ENCODE data around the gene MTMR6. TPM values are rescaled to one million over a fixed set of nuclear protein-coding genes. Genes with fewer than 3 reads are reported as not detected.

The MTMR6 gene
- total and polyA plus RNA-seq, 8 donors, result 3.2 to 11.2 (median 7.9) TPM

- ATAC-seq, result no peak
- intact Hi-C loops (cut with DNase I), result no loop called here
- Histone ChIP-seq H3K9me3 (no peaks in the 10 kb centered on the region), H3K27me3 (no peaks in the 10 kb centered on the region), H3K4me3 (no peak overlapping the region), H3K27ac (no peak overlapping the region), H3K36me3 (no peaks in the 10 kb centered on the region), H3K4me1 (no peaks in the 10 kb centered on the region)
- 46 to 50% methylated on average over 12 of the region's 12 CpGs for WGBS, 2 donors
- DNase-seq, result no peak
- no peak for TF ChIP-seq CTCF (IDR thresholded peaks at IDR 0.05)
- no peak for FAIRE-seq
Observed at GRCh38 chr13:25217023-25217885, 70.0 kb downstream of the MTMR6 start.

GRCh38 chr13:25215253-25215575 is 72.1 kb downstream of the MTMR6 start:
- Histone ChIP-seq H3K27me3 (no peaks in the 10 kb centered on the region), H3K27ac (no peak overlapping the region), H3K4me1 (no peaks in the 10 kb centered on the region), H3K36me3 (no peaks in the 10 kb centered on the region), H3K4me3 (no peak overlapping the region), H3K9me3 (no peaks in the 10 kb centered on the region)
- intact Hi-C loops (cut with DNase I), result no loop called here
- TF ChIP-seq CTCF (IDR thresholded peaks at IDR 0.05), result no peak
- 33 to 46% methylated on average over 3 of the region's 3 CpGs for WGBS, 2 donors
- no peak for ATAC-seq
- DNase-seq, result no peak
- no peak for FAIRE-seq

GRCh38 chr13:25214491-25215252 is 72.6 kb downstream of the MTMR6 start:
- intact Hi-C loops (cut with DNase I), result no loop called here
- Histone ChIP-seq H3K4me3 (no peak overlapping the region), H3K27ac (no peak overlapping the region), H3K9me3 (no peaks in the 10 kb centered on the region), H3K27me3 (no peaks in the 10 kb centered on the region), H3K36me3 (no peaks in the 10 kb centered on the region), H3K4me1 (no peaks in the 10 kb centered on the region)
- TF ChIP-seq CTCF (IDR thresholded peaks at IDR 0.05), result no peak
- 56 to 64% methylated on average over 6 of the region's 6 CpGs for WGBS, 2 donors
- ATAC-seq (no peak), DNase-seq (no peak), FAIRE-seq (no peak)

GRCh38 chr13:25213715-25214114 is 73.6 kb downstream of the MTMR6 start:
- no peaks in the 10 kb centered on the region for H3K36me3 ChIP-seq
- H3K27me3 ChIP-seq, result no peaks in the 10 kb centered on the region
- no peak for TF ChIP-seq CTCF (IDR thresholded peaks at IDR 0.05)
- no peak overlapping the region for H3K27ac ChIP-seq
- 85 to 89% methylated on average over 2 of the region's 2 CpGs for WGBS, 2 donors
- H3K4me1 ChIP-seq, result no peaks in the 10 kb centered on the region
- intact Hi-C loops (cut with DNase I), result no loop called here
- H3K9me3 ChIP-seq, result no peaks in the 10 kb centered on the region
- no peak overlapping the region for H3K4me3 ChIP-seq
- DNase-seq (no peak), ATAC-seq (no peak), FAIRE-seq (no peak)
